ENCODE results near the gene YIF1A. TPM values are rescaled to one million over a fixed set of nuclear protein-coding genes. Genes with fewer than 3 reads are reported as not detected.
A peak's percentile ranks its signal among the peaks of the same experiment; 100 is the strongest.

Gene YIF1A
- total and polyA plus RNA-seq, 4 donors = 93.0 to 136 (median 117) TPM

DNA sequence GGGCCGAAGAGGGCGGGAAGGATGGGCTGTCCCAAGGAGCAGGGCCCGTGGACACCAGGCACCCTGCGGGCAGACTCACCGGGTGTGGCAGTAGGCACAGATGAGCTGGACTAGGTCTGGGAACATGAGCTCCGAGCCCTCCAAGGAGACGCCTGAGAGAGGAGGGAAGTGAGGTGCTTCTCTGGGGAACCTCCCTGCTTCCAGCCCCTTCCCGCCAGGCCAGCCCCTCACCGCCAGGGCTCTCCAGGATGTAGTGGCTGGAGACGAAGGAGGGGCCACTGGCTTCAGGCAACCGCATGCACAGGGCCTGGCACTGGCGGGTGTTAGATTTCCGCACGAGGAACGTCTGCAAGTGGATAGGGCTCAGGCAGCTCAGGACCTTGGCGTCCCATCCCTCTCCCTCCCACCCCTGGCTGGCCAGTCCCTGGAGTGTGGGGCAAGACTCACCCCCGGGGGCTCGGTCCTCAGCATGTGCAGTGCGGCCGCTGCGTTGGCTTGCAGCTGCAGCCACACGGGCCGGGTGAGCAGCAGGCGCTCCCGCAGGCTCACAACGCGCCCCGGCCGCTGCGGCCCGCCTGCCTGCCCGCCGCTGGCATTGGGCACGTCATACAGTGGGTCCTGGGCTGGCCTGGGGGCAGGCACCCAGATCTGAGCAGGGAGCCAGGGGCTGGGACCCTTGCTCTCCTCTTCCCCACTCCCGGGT lies 46.7 kb upstream of the YIF1A start:
- no peak for DNase-seq (ENCODE audit: low spot score)
- Histone ChIP-seq H3K27me3 (ENCODE audit: control insufficient read depth in 4 of 4, insufficient read depth in 4 of 4, low read length in 3 of 4) (no peaks in the 10 kb centered on the region), H3K27ac (ENCODE audit: low read depth in 1 of 2, low read length in 2 of 2) (peak overlapping the region; percentile 26 to 63), H3K4me3 (ENCODE audit: low read depth in 1 of 3, low read length in 3 of 3) (peak overlapping the region in 2 of 3 donors; percentile 28 to 32), H3K36me3 (ENCODE audit: control insufficient read depth in 4 of 4, insufficient read depth in 3 of 4, low read depth in 1 of 4, low read length in 3 of 4) (peaks cover 3 to 22% (median 12%) of the 10 kb centered on the region in 4 donors), H3K9ac (ENCODE audit: low read depth in 1 of 2, low read length in 2 of 2) (no peak overlapping the region), H3K9me3 (ENCODE audit: control insufficient read depth in 4 of 4, low read length in 3 of 4) (no peaks in the 10 kb centered on the region), H3K4me1 (ENCODE audit: control insufficient read depth in 4 of 4, insufficient read depth in 4 of 4, low read length in 3 of 4) (peaks cover 4 to 16% (median 8%) of the 10 kb centered on the region in 4 donors)
- 23% methylated on average over 35 of the region's 35 CpGs for WGBS
- TF ChIP-seq JUND (IDR thresholded peaks at IDR 0.05) = no peak
- TF ChIP-seq FOXA1 (IDR thresholded peaks at IDR 0.05) = no peak
- TF ChIP-seq, protein P1, sequence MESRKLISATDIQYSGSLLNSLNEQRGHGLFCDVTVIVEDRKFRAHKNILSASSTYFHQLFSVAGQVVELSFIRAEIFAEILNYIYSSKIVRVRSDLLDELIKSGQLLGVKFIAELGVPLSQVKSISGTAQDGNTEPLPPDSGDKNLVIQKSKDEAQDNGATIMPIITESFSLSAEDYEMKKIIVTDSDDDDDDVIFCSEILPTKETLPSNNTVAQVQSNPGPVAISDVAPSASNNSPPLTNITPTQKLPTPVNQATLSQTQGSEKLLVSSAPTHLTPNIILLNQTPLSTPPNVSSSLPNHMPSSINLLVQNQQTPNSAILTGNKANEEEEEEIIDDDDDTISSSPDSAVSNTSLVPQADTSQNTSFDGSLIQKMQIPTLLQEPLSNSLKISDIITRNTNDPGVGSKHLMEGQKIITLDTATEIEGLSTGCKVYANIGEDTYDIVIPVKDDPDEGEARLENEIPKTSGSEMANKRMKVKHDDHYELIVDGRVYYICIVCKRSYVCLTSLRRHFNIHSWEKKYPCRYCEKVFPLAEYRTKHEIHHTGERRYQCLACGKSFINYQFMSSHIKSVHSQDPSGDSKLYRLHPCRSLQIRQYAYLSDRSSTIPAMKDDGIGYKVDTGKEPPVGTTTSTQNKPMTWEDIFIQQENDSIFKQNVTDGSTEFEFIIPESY (IDR thresholded peaks at IDR 0.05) = no peak
- no peak for TF ChIP-seq RXRA (IDR thresholded peaks at IDR 0.05)
- no peak for TF ChIP-seq HNF4A (conservative IDR thresholded peaks at IDR 0.05)
- TF ChIP-seq GABPA (IDR thresholded peaks at IDR 0.05 in 1 of 2, conservative IDR thresholded peaks at IDR 0.05 in 1 of 2) = no peak
- no peak for TF ChIP-seq TAF1 (conservative IDR thresholded peaks at IDR 0.05)

DNA sequence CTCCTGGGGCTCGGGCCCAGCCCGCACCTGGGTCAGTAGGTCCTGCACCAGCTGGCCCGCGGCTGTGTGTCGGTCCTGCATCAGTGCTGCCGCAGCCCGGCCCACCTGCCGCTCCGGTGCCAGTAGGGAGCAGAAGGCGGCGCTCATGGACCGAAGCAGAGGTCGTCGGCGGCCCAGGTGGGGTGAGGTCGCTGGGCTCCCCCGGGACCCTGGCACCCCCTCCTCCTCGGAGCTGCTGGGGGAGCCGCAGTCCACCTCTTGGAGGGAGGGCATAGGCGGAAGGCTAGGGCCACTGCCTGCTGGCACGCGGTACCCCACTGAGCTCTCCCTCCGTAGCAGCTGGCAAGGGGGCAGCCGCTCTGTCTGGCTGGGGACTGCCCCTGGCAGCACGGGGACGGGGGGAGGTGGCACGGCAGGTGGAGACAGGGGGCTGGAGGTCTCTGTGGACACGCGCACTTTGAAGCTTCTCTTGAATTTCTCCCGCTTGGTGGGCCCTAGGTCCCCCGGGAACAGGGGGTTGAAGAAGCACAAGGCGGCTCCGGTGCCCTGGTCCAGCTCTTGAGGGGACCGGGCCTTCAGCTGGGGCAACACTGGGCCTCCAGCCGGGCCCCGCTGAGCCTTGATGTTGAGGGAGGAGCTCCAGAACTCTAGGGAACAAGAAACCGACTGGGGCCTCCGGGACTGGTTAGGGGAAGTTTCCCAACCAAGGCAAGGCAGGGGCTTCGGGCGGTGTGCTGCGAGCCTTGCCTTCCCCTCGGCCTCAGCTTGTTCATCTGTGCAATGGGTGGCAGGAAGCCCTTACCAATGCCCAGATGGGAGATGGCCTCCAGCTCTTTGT lies 45.9 kb upstream of the YIF1A start:
- 88% methylated on average over 42 of the region's 42 CpGs for WGBS
- peaks cover 0 to 13% (median 6%) of the 10 kb centered on the region in 4 donors for H3K36me3 ChIP-seq (ENCODE audit: control insufficient read depth in 4 of 4, insufficient read depth in 3 of 4, low read depth in 1 of 4, low read length in 3 of 4)
- no peak overlapping the region for H3K9ac ChIP-seq (ENCODE audit: low read depth in 1 of 2, low read length in 2 of 2)
- peaks cover 4 to 16% (median 8%) of the 10 kb centered on the region in 4 donors for H3K4me1 ChIP-seq (ENCODE audit: control insufficient read depth in 4 of 4, insufficient read depth in 4 of 4, low read length in 3 of 4)
- no peaks in the 10 kb centered on the region for H3K9me3 ChIP-seq (ENCODE audit: control insufficient read depth in 4 of 4, low read length in 3 of 4)
- H3K27me3 ChIP-seq (ENCODE audit: control insufficient read depth in 4 of 4, insufficient read depth in 4 of 4, low read length in 3 of 4) = no peaks in the 10 kb centered on the region
- no peak for DNase-seq (ENCODE audit: low spot score)
- no peak overlapping the region for H3K27ac ChIP-seq (ENCODE audit: low read depth in 1 of 2, low read length in 2 of 2)
- TF ChIP-seq, protein P1 (IDR thresholded peaks at IDR 0.05) = no peak
- TF ChIP-seq HNF4A (conservative IDR thresholded peaks at IDR 0.05) (no peak), FOXA2 (IDR thresholded peaks at IDR 0.05) (no peak), HNF4G (IDR thresholded peaks at IDR 0.05) (no peak), GABPA (IDR thresholded peaks at IDR 0.05 in 1 of 2, conservative IDR thresholded peaks at IDR 0.05 in 1 of 2) (no peak), JUND (IDR thresholded peaks at IDR 0.05) (no peak), FOXA1 (IDR thresholded peaks at IDR 0.05) (no peak), YY1 (IDR thresholded peaks at IDR 0.05) (no peak), SP1 (IDR thresholded peaks at IDR 0.05) (no peak), RAD21 (IDR thresholded peaks at IDR 0.05) (no peak), EGR1 (IDR thresholded peaks at IDR 0.05; ENCODE audit: low read depth in 2 of 2) (no peak), RXRA (IDR thresholded peaks at IDR 0.05) (no peak)
- TF ChIP-seq, protein P2, sequence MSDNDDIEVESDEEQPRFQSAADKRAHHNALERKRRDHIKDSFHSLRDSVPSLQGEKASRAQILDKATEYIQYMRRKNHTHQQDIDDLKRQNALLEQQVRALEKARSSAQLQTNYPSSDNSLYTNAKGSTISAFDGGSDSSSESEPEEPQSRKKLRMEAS (IDR thresholded peaks at IDR 0.05) = no peak
- TF ChIP-seq, protein P3, sequence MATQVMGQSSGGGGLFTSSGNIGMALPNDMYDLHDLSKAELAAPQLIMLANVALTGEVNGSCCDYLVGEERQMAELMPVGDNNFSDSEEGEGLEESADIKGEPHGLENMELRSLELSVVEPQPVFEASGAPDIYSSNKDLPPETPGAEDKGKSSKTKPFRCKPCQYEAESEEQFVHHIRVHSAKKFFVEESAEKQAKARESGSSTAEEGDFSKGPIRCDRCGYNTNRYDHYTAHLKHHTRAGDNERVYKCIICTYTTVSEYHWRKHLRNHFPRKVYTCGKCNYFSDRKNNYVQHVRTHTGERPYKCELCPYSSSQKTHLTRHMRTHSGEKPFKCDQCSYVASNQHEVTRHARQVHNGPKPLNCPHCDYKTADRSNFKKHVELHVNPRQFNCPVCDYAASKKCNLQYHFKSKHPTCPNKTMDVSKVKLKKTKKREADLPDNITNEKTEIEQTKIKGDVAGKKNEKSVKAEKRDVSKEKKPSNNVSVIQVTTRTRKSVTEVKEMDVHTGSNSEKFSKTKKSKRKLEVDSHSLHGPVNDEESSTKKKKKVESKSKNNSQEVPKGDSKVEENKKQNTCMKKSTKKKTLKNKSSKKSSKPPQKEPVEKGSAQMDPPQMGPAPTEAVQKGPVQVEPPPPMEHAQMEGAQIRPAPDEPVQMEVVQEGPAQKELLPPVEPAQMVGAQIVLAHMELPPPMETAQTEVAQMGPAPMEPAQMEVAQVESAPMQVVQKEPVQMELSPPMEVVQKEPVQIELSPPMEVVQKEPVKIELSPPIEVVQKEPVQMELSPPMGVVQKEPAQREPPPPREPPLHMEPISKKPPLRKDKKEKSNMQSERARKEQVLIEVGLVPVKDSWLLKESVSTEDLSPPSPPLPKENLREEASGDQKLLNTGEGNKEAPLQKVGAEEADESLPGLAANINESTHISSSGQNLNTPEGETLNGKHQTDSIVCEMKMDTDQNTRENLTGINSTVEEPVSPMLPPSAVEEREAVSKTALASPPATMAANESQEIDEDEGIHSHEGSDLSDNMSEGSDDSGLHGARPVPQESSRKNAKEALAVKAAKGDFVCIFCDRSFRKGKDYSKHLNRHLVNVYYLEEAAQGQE (IDR thresholded peaks at IDR 0.05) = no peak
- TF ChIP-seq, protein P4, sequence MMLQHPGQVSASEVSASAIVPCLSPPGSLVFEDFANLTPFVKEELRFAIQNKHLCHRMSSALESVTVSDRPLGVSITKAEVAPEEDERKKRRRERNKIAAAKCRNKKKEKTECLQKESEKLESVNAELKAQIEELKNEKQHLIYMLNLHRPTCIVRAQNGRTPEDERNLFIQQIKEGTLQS (IDR thresholded peaks at IDR 0.05) = no peak
- H3K4me3 ChIP-seq (ENCODE audit: low read depth in 1 of 3, low read length in 3 of 3) = no peak overlapping the region
